Right cardiac atrium (tissue), 5 donors: ENCODE measurements around the gene BHMT2. TPM values are rescaled to one million over a fixed set of nuclear protein-coding genes. Genes with fewer than 3 reads are reported as not detected.

ENCODE experiments used
- ATAC-seq, 2 donors: fragments of 200-7000 bp; cut with Tn5 transposase; one replicate each; pipeline versions ENCODE4 v1.8.0 to v1.9.1; 2020; ENCODE audit warnings: moderate library complexity in 2 of 2, mild to moderate bottlenecking in 1 of 2
- DNase-seq, 3 donors: peaks; one replicate each; pipeline ENCODE4 v3.0.0-alpha.2; 2020
- H3K27ac ChIP-seq: one replicate; pipeline ENCODE4 v1.5.1; 2013; ENCODE audit warnings: mild to moderate bottlenecking, low read length, control low read depth, moderate library complexity
- H3K27me3 ChIP-seq: one replicate; pipeline ENCODE4 v1.6.1; 2013; ENCODE audit not compliant: control insufficient read depth, insufficient read depth
- H3K4me1 ChIP-seq: one replicate; pipeline ENCODE4 v1.6.1; 2013; ENCODE audit warnings: low read length; ENCODE audit not compliant: control insufficient read depth, insufficient read depth
- H3K4me3 ChIP-seq: one replicate; pipeline ENCODE4 v1.5.1; 2013; ENCODE audit warnings: low read length, control low read depth
- H3K9me3 ChIP-seq: one replicate; pipeline ENCODE4 v1.6.1; 2013; ENCODE audit warnings: low read length; ENCODE audit not compliant: control insufficient read depth
- WGBS: extraction: QIAGEN DNeasy Blood & Tissue Kit; methylation state at CpG from one replicate; pipeline ENCODE4 v1.1.7; 2013; 5-methylcytosine and 5-hydroxymethylcytosine counted together
- intact Hi-C, 4 donors: fragments of 100-400 bp; cut with DNase I; formaldehyde crosslinking; loops; one replicate each; pipeline versions ENCODE4 v1.11.0 to v1.14.0; 2022 to 2023
- polyA plus RNA-seq: library from polyadenylated mRNA; stranded (reverse); fragments of 200-250 nt; gene quantifications from one replicate; pipeline ENCODE4 v1.2.3, GENCODE V29; 2013
- total RNA-seq, 4 donors: library from RNA; stranded (reverse); fragmentation: NEBNext Ultra II Directional; extraction: Animal tissue kit (Norgen Biotek cat#: 25700); gene quantifications; one replicate each; pipeline ENCODE4 v1.2.1, GENCODE V29; 2021
- donor health status: healthy with polysubstance abuse.
- donor health status: DM: no; HTN: yes; CAD: no.
- donor health status: DM: no; HTN: no; CAD: no.
- donor health status: DM: no; HTN: yes; CAD: no; lungs with severe emphysema.
- donor health status: DM: yes; HTN: yes; CAD: no.

Gene BHMT2
- total and polyA plus RNA-seq, 5 donors = 16.4 to 40.3 (median 20.4) TPM

- DNase-seq = no peak
These were observed 7.1 kb upstream of the BHMT2 start for GRCh38 chr5:79062436-79062835.

DNA sequence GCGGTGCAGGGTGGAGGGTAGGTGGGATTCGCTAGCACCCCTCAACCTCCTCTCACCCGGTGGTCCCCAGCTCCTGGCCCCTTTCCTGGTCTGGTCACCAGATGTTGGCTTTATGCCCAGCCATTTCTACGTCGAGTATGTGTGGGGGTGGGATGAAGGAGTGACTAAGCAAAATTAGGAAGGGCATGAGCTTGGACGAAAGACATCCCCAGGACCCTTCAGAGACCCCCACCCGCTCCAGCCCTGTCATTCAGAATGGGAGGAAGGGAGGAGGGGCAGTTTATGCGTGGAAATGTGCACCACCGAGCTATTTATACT lies 742 bp downstream of the BHMT2 start:
- peak overlapping the region; percentile 42 for H3K4me3 ChIP-seq
- H3K4me1 ChIP-seq = no peaks in the 10 kb centered on the region
- ATAC-seq = peak; percentile 56 to 65
- H3K9me3 ChIP-seq = no peaks in the 10 kb centered on the region
- intact Hi-C loops = no loop called here
- H3K27ac ChIP-seq = no peak overlapping the region
- DNase-seq = peak in 1 of 3 donors; percentile 54
- no peaks in the 10 kb centered on the region for H3K27me3 ChIP-seq
- WGBS = 30% methylated on average over 9 of the region's 9 CpGs

More at GRCh38 chr5:79062436-79062835, 7.1 kb upstream of the BHMT2 start:
- Histone ChIP-seq H3K27me3 (no peaks in the 10 kb centered on the region), H3K4me1 (no peaks in the 10 kb centered on the region), H3K9me3 (no peaks in the 10 kb centered on the region), H3K4me3 (no peak overlapping the region), H3K27ac (no peak overlapping the region)
- ATAC-seq = no peak
- 85% methylated on average over 3 of the region's 3 CpGs for WGBS
- intact Hi-C loops = no loop called here

DNA sequence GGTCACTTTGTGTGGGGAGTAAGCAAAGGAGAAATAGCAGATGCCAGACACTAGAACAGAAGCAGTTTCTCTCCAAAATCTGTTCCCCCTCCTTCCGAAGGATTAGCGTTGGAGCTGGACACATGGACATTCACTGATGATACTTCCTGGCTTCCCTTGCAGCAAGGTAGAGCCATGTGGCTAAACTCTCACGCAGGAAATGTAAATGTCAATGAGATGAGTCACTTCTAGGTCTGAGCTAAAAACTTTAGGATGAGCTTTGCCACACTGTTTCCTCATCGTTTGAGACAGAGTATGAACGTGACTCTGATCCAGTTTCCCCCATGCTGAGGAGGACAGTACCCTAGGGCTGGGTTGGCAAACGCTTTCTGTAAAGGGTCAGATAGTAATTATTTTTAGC lies 5.1 kb downstream of the BHMT2 start:
- WGBS = 68% methylated on average over 6 of the region's 6 CpGs
- no peaks in the 10 kb centered on the region for H3K9me3 ChIP-seq
- DNase-seq (no peak), ATAC-seq (no peak)
- peaks cover 2% of the 10 kb centered on the region for H3K4me1 ChIP-seq
- H3K4me3 ChIP-seq = no peak overlapping the region
- intact Hi-C loops = no loop called here
- H3K27me3 ChIP-seq = no peaks in the 10 kb centered on the region
- no peak overlapping the region for H3K27ac ChIP-seq

- 62% methylated on average over 11 of the region's 11 CpGs for WGBS
- H3K4me3 ChIP-seq = no peak overlapping the region
- H3K9me3 ChIP-seq = no peaks in the 10 kb centered on the region
- H3K27ac ChIP-seq = peak overlapping the region; percentile 19
- no peaks in the 10 kb centered on the region for H3K27me3 ChIP-seq
- ATAC-seq (peak; percentile 69 to 73), DNase-seq (peak; percentile 28 to 67 (median 65))
- peaks cover 2% of the 10 kb centered on the region for H3K4me1 ChIP-seq
- intact Hi-C loops = no loop called here
These were observed 6.3 kb downstream of the BHMT2 start for GRCh38 chr5:79075646-79076426.

- no peaks in the 10 kb centered on the region for H3K9me3 ChIP-seq
- intact Hi-C loops = no loop called here
- ATAC-seq (peak in 1 of 2 donors; percentile 63), DNase-seq (no peak)
- WGBS = 61% methylated on average over 4 of the region's 4 CpGs
- no peaks in the 10 kb centered on the region for H3K27me3 ChIP-seq
- H3K27ac ChIP-seq = no peak overlapping the region
- H3K4me3 ChIP-seq = no peak overlapping the region
- peaks cover 2% of the 10 kb centered on the region for H3K4me1 ChIP-seq
These were observed 7.3 kb downstream of the BHMT2 start for GRCh38 chr5:79076819-79077218.

- no peak overlapping the region for H3K4me3 ChIP-seq
- intact Hi-C loops = no loop called here
- 68% methylated on average over 3 of the region's 3 CpGs for WGBS
- H3K27me3 ChIP-seq = no peaks in the 10 kb centered on the region
- peaks cover 2% of the 10 kb centered on the region for H3K4me1 ChIP-seq
- ATAC-seq (no peak), DNase-seq (no peak)
- no peak overlapping the region for H3K27ac ChIP-seq
- no peaks in the 10 kb centered on the region for H3K9me3 ChIP-seq
These were observed 8.3 kb downstream of the BHMT2 start for GRCh38 chr5:79077680-79078365.

DNA sequence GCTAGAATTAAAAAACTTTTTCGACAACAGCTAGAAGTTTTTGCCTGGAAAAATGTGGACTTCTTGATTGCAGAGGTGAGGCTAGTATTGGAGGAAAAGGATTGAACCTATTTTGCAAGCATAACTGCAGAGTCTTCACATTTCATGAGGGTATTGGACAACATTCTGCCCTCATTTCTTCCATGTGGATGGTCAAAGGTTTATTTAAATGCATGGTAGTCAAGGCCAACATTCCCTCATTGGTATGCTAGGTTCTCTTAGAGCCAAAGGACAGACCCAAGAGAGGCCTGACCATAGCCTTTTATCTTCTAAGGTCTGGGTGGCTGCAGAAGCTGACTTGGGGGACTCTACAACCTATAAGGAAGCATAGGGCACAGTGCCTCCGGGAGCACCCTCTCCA lies 11.2 kb downstream of the BHMT2 start:
- no peaks in the 10 kb centered on the region for H3K27me3 ChIP-seq
- ATAC-seq = no peak
- H3K4me3 ChIP-seq = no peak overlapping the region
- peaks cover 2% of the 10 kb centered on the region for H3K4me1 ChIP-seq
- no peak for DNase-seq
- no peak overlapping the region for H3K27ac ChIP-seq
- no peaks in the 10 kb centered on the region for H3K9me3 ChIP-seq
- whole genome bisulfite sequencing = 78% methylated on average over 2 of the region's 2 CpGs
- intact Hi-C loops = no loop called here

- no peaks in the 10 kb centered on the region for H3K27me3 ChIP-seq
- WGBS = 88% methylated on average over 5 of the region's 5 CpGs
- intact Hi-C loops = no loop called here
These were observed 12.2 kb downstream of the BHMT2 start for GRCh38 chr5:79081779-79082178.

GRCh38 chr5:79086116-79086515 lies 16.5 kb downstream of the BHMT2 start:
- DNase-seq (no peak), ATAC-seq (no peak)
- Histone ChIP-seq H3K27ac (no peak overlapping the region), H3K4me3 (no peak overlapping the region), H3K27me3 (no peaks in the 10 kb centered on the region), H3K4me1 (no peaks in the 10 kb centered on the region), H3K9me3 (no peaks in the 10 kb centered on the region)
- intact Hi-C loops = no loop called here
- WGBS = 69% methylated on average over 2 of the region's 2 CpGs

More at GRCh38 chr5:79081779-79082178, 12.2 kb downstream of the BHMT2 start:
- no peaks in the 10 kb centered on the region for H3K4me1 ChIP-seq
- DNase-seq (no peak), ATAC-seq (no peak)
- H3K27ac ChIP-seq = no peak overlapping the region
- no peak overlapping the region for H3K4me3 ChIP-seq
- H3K9me3 ChIP-seq = no peaks in the 10 kb centered on the region

GRCh38 chr5:79088507-79088906 lies 18.9 kb downstream of the BHMT2 start:
- ATAC-seq (no peak), DNase-seq (no peak)
- Histone ChIP-seq H3K4me3 (no peak overlapping the region), H3K27me3 (no peaks in the 10 kb centered on the region), H3K27ac (no peak overlapping the region), H3K4me1 (no peaks in the 10 kb centered on the region), H3K9me3 (no peaks in the 10 kb centered on the region)
- intact Hi-C loops = no loop called here
- 78% methylated on average over 4 of the region's 4 CpGs for WGBS

- WGBS = 60% methylated on average over 3 of the region's 3 CpGs
- ATAC-seq = peak; percentile 53 to 84
- H3K4me1 ChIP-seq = no peaks in the 10 kb centered on the region
- no peak for DNase-seq
- intact Hi-C loops = no loop called here
- no peak overlapping the region for H3K4me3 ChIP-seq
- no peaks in the 10 kb centered on the region for H3K27me3 ChIP-seq
- H3K9me3 ChIP-seq = no peaks in the 10 kb centered on the region
- no peak overlapping the region for H3K27ac ChIP-seq
These were observed 21.5 kb downstream of the BHMT2 start for GRCh38 chr5:79091064-79091463.
